Measurements from ENCODE around the gene ASTN2.

Gene ASTN2

GRCh38 chr9:116585204-116585603 is 829.7 kb downstream of the ASTN2 start:
- DNase-seq: no peak

DNA sequence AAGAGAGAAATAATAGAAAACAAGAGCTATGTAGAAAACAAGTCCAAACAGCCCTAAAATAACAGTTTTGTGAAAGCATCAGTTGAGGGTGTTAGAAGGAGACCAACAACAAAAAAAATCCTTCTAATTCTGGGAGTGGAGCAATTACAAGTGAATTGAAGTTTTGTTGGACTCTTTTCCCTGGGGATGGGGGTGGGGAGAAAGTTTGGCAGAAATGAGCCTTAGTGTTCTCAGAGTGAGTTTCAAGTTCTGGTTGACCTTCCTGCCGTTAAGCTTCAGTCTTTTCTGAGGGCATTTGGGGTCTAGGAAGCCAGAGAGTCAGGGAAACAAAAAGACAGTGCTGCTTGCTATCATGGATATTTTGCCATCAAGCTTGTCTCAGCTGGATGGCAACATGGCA is 834.0 kb downstream of the ASTN2 start:
- no peak for DNase-seq

DNA sequence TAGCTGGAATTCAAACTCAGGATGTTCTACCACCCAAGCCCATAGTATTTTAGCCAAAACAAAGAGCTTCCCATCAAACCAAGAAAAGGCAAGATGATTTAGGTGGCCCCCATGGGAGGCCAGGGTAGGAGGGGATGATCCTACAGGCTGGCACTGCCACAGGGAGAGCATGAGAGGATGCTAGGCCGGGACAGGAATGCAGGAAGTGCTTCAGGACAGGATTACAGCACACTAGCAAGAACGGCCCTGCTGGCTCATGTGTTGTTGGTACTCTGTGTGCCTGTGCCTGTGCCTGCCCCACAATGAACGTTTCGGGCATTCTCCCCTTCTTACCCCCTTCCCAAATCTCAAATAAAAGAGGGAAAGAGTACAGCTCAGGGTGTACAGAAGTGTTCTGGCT is 838.5 kb downstream of the ASTN2 start:
- DNase-seq: no peak

DNA sequence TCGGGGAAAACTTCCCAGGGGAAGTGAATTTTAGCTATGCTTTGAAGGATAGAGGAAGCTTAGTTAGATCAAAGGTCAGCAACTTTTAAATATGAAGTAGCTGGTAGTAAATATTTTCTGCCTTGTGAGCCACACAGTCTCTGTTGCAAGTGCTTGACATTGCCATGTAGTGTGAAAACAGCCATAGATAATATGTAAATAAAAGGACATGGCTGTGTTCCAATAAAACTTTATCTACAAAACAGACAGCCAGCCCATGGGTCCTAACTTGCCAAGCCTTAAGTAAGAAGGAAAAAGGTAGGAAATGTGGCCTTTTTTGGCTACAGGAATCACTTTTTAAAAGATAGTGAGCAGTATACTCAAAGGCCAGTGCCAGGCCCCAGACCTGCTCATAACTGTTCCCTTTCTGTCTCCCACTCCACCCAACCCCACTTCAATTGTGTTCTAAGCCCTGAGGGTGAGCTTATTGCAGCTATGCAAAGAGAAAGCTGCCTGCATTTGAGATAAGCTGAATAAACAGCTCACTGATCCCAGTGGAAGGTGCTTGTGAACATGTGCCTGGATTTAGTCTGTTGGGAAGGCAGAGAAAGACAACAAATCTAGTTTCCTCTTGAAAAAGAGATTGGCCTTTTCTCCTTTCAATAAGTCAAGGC is 840.7 kb downstream of the ASTN2 start:
- no peak for DNase-seq

DNA sequence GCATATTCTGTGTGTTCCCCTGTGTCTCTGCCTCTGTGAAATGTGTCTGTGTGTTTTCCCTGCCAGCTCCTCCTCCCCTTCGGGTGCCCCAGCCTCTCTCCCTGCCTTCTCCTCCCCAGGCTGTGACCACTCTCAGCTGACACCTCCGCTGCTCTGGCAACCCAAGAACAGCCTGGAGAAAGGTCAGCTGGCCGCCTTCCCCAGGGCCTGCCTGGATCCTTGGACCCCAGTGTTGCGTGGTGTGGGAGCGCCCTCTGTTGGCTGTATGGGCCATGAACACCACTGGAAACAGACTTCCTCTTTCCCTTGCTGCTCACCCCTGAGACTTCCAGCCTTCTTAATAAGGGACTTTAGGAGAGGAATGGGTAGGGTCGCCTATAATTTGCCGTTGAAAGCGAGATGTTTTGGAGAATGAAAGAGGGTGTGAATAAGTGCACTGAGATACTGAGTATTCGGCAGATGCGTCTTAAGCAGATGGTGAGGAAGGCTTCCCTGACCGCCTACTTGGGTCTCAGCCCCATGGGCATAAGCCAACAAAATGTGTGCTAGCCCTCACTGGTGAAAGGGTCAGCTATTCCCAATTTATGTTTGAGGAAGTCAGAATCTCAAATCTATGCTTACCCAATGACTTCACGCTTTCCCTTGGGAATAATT is 842.6 kb downstream of the ASTN2 start:
- DNase-seq: peak; percentile 12

DNA sequence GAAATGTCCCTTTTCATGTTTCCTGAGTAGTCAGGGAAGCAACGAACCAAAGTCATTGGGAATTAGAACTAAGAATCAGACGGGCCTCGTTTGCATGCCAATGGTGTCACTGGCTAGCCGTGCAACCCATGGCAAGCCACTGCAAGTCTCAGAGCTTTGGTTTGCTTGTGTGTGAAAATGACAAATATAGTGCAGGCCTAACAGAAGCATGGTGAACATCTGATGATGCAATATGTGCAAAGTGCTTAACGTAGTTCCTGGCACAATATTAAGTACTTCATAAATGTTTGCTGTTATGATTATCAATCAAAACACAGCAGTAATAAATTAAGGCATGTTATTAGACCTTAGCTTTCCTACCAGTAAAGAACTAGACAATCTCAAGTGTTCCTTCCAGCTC is 845.7 kb downstream of the ASTN2 start:
- DNase-seq: no peak

DNA sequence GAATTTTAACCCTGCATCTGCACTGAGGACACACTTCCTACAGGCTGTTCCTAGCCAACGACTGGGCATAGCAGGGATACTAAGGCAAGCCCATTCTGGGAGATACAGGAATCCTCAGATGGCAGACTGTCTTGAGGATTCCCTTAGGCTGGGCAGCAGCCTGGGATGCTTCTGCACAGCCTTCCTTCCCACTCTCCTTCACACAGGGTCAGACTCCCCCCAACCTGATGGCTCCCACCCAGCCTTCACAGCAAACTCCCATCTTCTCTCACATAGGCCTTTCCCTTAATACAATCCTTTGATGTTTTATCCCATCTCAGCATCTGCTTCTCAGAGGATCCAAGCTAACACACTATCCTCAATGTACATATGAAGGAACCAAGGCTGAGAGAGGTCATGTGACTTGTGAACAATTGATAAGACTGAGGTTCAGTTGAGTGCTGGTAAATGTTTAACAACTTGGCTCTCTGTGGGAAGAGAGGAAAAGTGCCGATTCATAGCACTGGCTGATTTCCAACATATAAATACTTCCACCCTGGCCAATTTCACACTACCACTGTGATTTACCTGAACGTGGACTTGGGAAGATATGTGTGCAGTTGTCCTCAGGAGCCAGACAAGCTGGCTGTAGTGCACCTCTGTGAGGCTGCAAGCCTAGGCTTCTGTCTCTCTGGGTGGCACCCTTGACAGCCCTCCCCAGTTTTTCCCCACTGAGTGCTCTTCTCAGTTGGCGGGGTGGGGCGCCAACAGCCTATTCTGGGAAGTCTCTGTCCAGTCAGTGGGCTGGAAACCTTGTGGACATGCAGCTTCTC is 848.0 kb downstream of the ASTN2 start:
- DNase-seq: no peak

GRCh38 chr9:116565986-116566385 is 848.9 kb downstream of the ASTN2 start:
- DNase-seq: no peak

GRCh38 chr9:116564266-116564793 is 850.5 kb downstream of the ASTN2 start:
- DNase-seq: no peak

- DNase-seq: no peak
Observed at GRCh38 chr9:116558818-116559540, 855.9 kb downstream of the ASTN2 start.

GRCh38 chr9:116558035-116558434 is 856.8 kb downstream of the ASTN2 start:
- DNase-seq: no peak

GRCh38 chr9:116555556-116556155 is 859.2 kb downstream of the ASTN2 start:
- no peak for DNase-seq

- no peak for DNase-seq
Observed at GRCh38 chr9:116555119-116555518, 859.7 kb downstream of the ASTN2 start.

DNA sequence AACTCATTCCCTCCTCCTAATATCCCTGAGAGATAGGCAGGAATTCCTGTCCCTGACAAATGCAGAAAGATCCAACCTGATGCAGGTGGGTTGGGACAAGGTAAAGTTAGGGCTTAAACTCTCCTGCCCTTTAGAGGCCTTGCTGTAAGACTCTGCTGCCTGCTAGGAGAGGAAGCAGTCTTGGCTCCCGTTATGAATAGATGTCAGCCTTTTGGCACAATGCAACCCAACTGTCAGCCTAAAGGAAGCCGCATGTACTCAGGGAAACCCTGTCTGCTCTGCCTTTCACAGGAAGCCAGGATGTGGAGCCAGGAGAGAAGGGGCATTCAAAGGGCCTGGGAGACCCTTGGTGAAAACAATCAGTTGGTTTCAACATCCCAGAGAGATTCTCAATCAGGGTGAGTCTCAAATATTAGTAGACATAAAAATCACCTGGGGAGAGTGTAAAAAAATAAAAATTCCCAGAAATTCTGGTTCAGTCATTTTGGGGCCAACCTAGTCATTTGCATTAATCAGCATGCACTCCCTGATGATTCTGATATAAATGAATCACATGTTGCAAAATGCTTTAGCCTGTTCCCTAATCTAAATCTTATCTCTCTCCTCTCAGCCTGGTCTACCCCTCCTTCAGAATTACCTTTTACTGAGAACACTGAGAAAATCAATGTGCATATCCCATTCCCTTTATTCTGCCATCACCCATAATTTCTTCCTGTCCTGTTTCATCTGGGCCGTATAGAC is 864.0 kb downstream of the ASTN2 start:
- DNase-seq: no peak

DNA sequence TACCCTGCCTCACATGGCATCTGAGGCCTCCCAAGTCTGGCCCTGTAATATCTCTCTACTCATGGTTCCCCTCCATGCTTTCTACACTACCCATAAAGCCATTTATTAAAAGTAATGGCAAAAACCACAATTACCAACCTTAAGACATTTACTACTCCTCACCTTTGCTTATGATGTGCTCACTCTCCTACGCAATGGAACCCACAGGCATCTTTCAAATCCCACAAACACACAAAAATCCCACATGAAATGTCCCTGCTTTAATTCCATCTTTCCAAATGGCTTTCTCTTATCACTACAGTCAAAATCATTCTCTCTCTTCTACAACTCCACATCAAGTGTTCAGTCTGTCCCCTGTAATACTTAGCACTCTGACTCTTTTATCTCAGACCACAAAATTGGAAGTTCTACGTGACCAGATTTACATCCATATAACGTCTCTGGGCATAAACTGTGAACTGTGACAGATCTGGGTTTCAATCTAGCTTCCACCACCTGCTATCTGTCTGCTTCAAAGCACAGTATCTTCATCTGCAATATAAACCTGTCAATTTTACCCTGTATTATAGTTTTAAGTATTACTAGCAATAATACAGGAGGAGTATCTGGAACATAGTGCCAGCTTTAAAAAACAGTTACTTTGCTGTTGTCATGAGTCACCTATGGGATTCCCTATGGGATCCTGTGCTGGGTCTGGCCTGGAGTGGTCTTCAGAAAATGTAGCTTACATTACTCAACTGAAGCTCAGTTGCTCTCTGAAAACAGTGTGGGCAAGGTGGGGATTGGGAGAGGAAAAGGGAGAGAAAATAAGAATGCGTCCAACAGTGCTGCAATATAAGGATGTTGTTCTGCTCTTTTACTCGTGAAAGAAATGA is 864.8 kb downstream of the ASTN2 start:
- no peak for DNase-seq

GRCh38 chr9:116549061-116549664 is 865.7 kb downstream of the ASTN2 start:
- no peak for DNase-seq

GRCh38 chr9:116547729-116548426 is 867.0 kb downstream of the ASTN2 start:
- DNase-seq: no peak

GRCh38 chr9:116546711-116547581 is 867.9 kb downstream of the ASTN2 start:
- DNase-seq: no peak

DNA sequence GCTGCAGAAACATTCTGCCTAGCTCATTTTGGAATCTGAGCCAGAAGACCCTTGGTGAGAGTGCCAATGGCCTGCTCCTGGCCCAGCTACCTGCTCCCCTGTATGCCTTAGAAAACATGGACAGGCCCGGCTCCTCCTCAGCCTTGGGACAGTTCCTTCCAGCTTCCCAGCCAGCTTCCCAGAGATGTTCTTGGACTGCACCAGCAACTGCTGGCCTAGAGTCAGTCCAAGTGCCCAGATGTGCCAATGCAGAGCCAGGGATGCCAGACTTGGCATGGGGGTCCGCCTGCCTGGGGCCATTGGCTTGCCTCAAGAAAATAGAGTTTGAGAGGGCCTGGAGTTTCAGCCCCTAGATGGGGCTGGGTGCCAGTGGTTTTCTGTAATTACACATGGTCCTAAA is 870.0 kb downstream of the ASTN2 start:
- DNase-seq: no peak
